Dermis blood vessel endothelial cell (primary cell): ENCODE results near the gene GMPPB. TPM values are rescaled to one million over a fixed set of nuclear protein-coding genes. Genes with fewer than 3 reads are reported as not detected.
"Not testable (repeated sequence)": the region's sequence is repeated elsewhere in the genome, so short reads cannot be mapped to it uniquely, and the experiment has no call there.

Experiments
- DNase-seq: peaks from one replicate; pipeline ENCODE4 v3.0.0; 2010
- total RNA-seq: library from RNA; depleted of rRNA; stranded (reverse); fragments of >200 nt; gene quantifications from 2 replicates; pipeline ENCODE4 v1.2.3, GENCODE V29; 2014

Gene GMPPB
- total RNA-seq, 1 donor from 2014 or later, result 39.0 TPM

GRCh38 chr3:49689046-49689907 is 34.5 kb downstream of the GMPPB start, which contains the start of the genes MST1 and RNF123:
TSS of gene MST1 (minus strand) at chr3:49689474. CDS start at chr3:49688691, 783 bp downstream.
TSS of gene RNF123 (plus strand) at chr3:49689557. CDS start at chr3:49691166, 1,609 bp downstream.
- DNase-seq, result peak; percentile 96

- not testable (repeated sequence) for DNase-seq
Observed at GRCh38 chr3:49688338-49689045, 35.3 kb downstream of the GMPPB start.

GRCh38 chr3:49687424-49687795 is 36.3 kb downstream of the GMPPB start:
- not testable (repeated sequence) for DNase-seq

GRCh38 chr3:49686769-49687423 is 36.9 kb downstream of the GMPPB start:
- DNase-seq, result peak; percentile 25

GRCh38 chr3:49686346-49686745 is 37.4 kb downstream of the GMPPB start:
- not testable (repeated sequence) for DNase-seq

GRCh38 chr3:49685846-49686245 is 37.9 kb downstream of the GMPPB start:
- DNase-seq, result not testable (repeated sequence)

GRCh38 chr3:49685103-49685502 is 38.6 kb downstream of the GMPPB start:
- not testable (repeated sequence) for DNase-seq

GRCh38 chr3:49684453-49684852 is 39.3 kb downstream of the GMPPB start:
- DNase-seq, result not testable (repeated sequence)

GRCh38 chr3:49683162-49683561 is 40.6 kb downstream of the GMPPB start:
- no peak for DNase-seq

GRCh38 chr3:49681543-49681942 is 42.2 kb downstream of the GMPPB start:
- no peak for DNase-seq

GRCh38 chr3:49681232-49681522 is 42.6 kb downstream of the GMPPB start:
- no peak for DNase-seq

GRCh38 chr3:49680493-49681231 is 43.1 kb downstream of the GMPPB start:
- DNase-seq, result no peak

- DNase-seq, result no peak
Observed at GRCh38 chr3:49675912-49676311, 47.8 kb downstream of the GMPPB start.

- DNase-seq, result no peak
Observed at GRCh38 chr3:49674497-49674983, 49.2 kb downstream of the GMPPB start.

GRCh38 chr3:49673715-49674496 is 49.8 kb downstream of the GMPPB start, which contains the start of gene APEH:
TSS of gene APEH (plus strand) at chr3:49674351. CDS start at chr3:49674402, 51 bp downstream.
- DNase-seq, result peak; percentile 95

- peak; percentile 20 for DNase-seq
Observed at GRCh38 chr3:49673121-49673714, 50.5 kb downstream of the GMPPB start.

GRCh38 chr3:49671291-49672288 is 52.2 kb downstream of the GMPPB start:
- DNase-seq, result peak; percentile 82

- DNase-seq, result no peak
Observed at GRCh38 chr3:49670940-49671290, 52.8 kb downstream of the GMPPB start.
